ENCODE measurements around the gene MAML2.

Gene MAML2

GRCh38 chr11:96318399-96318798 is 24.6 kb downstream of the MAML2 start:
- DNase-seq (ENCODE audit: low read depth in 2 of 2), result no peak

DNA sequence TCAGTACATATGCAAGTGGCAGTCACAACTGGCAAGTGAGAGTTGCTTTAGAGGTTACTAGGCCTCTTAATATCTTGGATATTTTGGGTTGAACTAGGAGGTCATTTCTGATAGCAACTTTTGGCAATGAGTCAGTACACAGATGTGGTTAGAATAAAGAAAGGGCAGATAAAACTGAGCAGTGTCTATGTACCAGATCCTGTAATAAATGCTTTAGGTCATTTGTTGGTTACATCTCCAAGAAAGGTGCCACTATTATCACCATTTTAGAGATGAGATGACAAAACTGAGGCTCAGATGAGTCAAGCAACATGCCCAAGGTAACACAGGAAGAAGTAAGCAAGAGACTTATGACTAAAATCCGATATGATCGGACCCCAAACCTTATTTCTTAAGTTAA is 25.0 kb downstream of the MAML2 start:
- DNase-seq (ENCODE audit: low read depth in 2 of 2), result no peak

GRCh38 chr11:96317571-96317970 is 25.4 kb downstream of the MAML2 start:
- DNase-seq (ENCODE audit: low read depth in 2 of 2), result no peak

DNA sequence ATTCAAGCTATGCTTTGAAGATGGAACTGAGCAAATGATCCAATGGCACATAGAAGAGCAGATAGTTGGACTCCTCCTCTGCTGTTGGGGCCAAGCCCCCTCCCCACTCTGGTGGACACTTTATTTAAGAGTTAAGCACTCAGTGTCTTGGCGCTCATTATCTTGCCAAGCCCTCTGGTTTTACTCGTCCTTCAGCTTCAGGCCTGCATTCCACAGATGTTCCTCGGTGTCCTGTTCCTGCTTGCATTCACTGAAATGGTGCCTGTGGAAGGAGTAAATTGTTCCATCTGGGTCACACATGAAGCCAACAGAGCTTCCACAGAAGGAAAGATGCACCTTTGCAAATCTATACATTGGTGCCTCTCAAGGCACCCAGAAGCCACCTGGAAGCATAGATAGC is 26.1 kb downstream of the MAML2 start:
- DNase-seq (ENCODE audit: low read depth in 2 of 2), result no peak

GRCh38 chr11:96315476-96315875 is 27.5 kb downstream of the MAML2 start:
- DNase-seq (ENCODE audit: low read depth in 2 of 2), result no peak

GRCh38 chr11:96314326-96315020 is 28.5 kb downstream of the MAML2 start:
- DNase-seq (ENCODE audit: low read depth in 2 of 2), result no peak

GRCh38 chr11:96313163-96313562 is 29.8 kb downstream of the MAML2 start:
- no peak for DNase-seq (ENCODE audit: low read depth in 2 of 2)

GRCh38 chr11:96311120-96311568 is 31.9 kb downstream of the MAML2 start:
- no peak for DNase-seq (ENCODE audit: low read depth in 2 of 2)

GRCh38 chr11:96310236-96310635 is 32.8 kb downstream of the MAML2 start:
- no peak for DNase-seq (ENCODE audit: low read depth in 2 of 2)

GRCh38 chr11:96309643-96310017 is 33.4 kb downstream of the MAML2 start:
- no peak for DNase-seq (ENCODE audit: low read depth in 2 of 2)

DNA sequence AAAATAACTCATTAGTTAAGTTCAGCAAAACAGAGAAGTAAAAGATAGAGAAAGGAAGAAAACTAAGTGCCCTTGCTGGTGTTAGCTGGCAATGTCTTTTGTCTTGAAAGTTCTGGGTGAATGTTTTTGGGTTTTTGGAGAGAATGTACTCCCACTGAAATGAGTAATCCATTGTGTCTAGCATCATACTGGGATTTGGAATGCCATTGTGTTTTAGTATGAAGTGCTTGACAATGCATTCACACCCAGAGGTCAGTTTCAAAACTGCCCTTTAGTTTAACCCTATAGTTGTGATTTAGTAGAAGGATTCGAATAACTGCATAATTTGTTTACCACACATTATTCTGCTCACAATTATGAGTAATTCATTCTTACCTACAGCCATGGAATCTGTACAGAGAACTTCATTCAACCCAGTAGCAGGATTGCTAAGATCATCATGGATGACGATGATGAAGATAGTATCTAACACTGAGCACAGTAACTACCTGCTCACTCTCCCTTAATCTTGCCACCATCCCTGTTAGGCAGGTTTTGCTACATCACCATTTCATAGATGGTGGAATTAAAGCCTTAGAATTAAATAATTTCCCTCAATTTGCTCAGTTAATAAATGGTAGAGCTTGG is 33.9 kb downstream of the MAML2 start:
- no peak for DNase-seq (ENCODE audit: low read depth in 2 of 2)

DNA sequence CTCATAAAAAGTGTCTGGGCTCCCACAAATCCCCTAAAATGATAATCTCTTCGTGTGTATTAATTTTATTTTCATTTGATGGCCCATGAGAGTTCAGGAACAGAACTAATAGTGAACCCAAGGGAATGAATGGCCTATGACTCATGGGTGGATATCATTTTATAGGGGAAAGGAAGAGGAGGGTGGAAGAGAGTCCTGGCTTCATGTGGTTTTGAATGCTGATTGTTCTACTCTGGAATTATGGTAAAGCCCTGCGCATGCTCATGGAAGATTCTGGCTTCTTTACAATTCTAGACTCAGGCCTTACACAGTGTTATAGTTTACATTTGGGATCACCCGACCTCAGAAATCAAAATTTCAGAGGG is 35.2 kb downstream of the MAML2 start:
- no peak for DNase-seq (ENCODE audit: low read depth in 2 of 2)

- no peak for DNase-seq (ENCODE audit: low read depth in 2 of 2)
Measured at GRCh38 chr11:96306933-96307775, 35.8 kb downstream of the MAML2 start.

DNA sequence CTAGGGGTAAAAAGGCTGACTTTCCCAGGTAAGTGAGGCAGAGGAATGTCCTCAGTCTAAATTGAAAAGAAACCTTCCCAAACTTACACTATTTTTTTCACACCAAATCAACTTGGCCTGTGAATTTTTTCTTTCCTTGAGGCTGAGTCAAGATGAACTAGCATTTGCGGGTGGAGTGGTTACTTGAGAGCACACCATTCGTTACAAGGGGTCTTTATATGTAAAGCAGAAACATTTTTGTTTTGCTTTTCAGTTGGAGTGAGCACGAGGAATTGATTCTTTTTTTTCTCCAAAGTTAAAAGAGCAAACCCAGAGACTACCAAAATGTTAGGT is 36.4 kb downstream of the MAML2 start:
- no peak for DNase-seq (ENCODE audit: low read depth in 2 of 2)

DNA sequence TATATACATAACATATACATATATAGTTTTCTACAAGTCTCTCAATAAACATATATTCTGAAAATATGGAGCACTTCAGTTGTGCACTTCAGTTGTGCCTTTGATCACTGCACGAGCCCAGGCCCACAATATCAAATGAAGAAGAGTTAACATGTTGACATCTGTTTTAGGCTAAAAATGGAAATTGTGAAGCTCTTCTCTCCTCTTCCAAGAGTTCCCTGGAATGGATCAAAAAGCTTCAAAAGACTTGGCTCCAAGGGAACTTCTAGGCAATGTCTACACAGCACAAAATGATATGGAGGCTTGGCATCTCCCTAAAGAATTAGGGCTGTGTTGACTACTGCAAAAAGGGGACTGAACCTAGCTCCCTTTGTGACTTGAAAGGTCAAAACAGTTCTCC is 36.9 kb downstream of the MAML2 start:
- DNase-seq (ENCODE audit: low read depth in 2 of 2), result no peak

- no peak for DNase-seq (ENCODE audit: low read depth in 2 of 2)
Measured at GRCh38 chr11:96303980-96304379, 39.0 kb downstream of the MAML2 start.

DNA sequence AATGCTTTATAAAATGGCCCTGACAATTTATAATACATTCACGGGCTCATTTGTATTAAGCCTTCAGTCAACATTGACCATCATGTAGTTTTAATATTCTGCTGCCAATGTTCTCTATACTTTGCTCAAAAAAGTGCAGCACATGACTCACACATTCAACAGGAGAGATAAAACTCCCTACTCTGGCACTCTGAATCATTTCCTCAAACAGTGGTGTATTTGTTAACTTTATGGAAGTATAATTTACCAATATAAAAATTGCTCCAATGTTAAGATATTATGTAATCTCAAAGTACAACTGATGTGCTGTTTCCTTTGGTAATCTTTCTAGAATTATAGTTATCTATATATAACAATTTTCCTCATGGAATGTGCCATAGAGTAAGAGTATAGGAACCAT is 39.9 kb downstream of the MAML2 start:
- DNase-seq (ENCODE audit: low read depth in 2 of 2), result no peak

DNA sequence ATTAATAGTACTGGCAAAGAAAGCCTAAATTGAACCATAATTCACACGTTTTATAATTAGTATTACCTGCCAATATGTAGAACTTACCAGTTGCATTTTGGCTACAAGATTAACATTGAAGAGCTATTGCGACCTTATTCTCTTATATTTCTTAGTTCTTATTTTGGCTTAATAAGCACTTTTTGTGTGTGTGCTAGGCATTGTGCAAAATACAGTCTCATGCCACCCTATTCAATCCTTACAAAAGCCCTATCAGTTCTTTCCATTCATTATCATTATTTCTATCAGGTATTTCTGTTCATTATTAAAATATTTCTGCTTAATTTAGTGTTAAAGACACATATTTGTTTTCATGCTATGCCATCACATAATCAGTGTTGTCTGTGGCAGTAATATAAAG is 41.2 kb downstream of the MAML2 start:
- DNase-seq (ENCODE audit: low read depth in 2 of 2), result no peak

DNA sequence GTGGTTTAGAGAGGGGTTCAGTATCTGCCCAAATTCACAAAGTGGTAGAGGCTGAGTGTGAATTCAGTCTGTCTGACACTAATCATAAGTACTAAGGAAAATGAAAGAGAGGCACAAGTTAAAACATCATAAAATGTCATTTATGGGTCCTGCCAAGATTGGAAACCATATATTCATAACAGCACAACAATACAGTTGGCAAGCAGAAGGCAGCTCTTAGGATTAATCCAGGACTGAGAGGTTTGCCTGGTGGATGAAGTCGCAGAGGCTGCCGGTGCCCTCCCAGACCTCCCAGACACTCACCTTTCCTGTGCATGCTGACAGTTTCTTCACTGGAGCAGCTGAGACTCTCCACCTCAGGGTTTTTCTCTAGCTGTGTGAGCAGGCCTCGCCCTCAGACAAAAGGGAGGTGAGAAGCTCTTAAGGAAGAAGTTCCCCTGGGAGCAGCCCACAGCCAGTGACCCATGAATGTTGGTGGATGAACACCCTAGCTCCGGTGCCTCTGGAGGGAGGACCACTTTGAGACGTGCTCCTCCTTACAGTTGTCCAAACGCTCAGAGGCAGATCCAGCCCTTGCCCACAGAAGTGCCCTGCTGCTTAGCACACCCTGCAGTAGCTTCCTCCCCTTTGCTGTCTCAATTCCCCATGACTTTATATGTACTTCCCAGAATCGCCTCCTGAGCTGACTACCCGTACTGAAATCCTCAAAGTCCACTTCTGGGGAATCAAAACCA is 43.7 kb downstream of the MAML2 start:
- DNase-seq (ENCODE audit: low read depth in 2 of 2), result no peak

DNA sequence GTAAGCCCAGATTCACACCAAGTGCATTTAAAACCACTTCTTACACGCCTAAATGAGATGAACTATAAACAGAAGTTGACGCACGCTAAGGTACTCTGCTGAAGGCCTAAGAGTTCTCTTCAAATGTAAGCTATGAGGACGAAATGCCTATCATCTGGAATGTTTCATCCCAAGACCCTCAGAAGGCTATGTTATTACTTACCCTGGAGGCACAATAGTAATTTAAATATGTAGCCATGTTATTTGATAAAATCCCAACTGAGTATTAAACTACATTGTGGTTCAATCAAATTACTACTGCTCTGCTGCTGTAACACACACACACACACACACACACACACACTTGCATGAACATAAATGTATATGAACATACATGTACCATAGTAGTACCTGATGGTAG is 47.6 kb downstream of the MAML2 start:
- no peak for DNase-seq (ENCODE audit: low read depth in 2 of 2)

DNA sequence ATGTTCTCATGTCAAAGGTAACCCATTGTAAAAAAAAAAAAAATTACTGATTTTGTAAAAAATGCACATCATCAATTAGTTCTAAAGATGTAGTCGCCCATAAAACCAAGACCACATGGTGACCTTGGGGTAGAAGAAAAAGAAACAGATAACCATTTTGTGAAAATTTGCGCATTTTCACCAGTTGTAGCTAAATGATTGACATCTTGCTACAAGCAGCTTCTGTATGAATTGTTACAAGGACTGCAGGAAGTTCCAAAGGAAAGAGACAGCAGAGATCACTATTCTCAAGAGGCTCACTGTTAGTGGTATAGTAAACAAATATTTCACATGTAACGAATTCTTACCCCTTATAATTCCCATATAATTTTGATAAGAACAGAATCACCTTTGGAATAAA is 48.7 kb downstream of the MAML2 start:
- no peak for DNase-seq (ENCODE audit: low read depth in 2 of 2)

- no peak for DNase-seq (ENCODE audit: low read depth in 2 of 2)
Measured at GRCh38 chr11:96293598-96294021, 49.4 kb downstream of the MAML2 start.
